Gastroesophageal sphincter (tissue), 4 donors: ENCODE data around the gene MYOF. TPM values are rescaled to one million over a fixed set of nuclear protein-coding genes. Genes with fewer than 3 reads are reported as not detected.

ENCODE experiments used
- ATAC-seq: fragments of 150-250 bp; one replicate; pipeline ENCODE4 v1.9.1; 2016; ENCODE audit warnings: mild to moderate bottlenecking, moderate library complexity
- H3K27ac ChIP-seq, 4 donors: fragments of 200-600 bp; sonication (generic) in 3 of 4; 1 replicate in 3 of 4; 2 replicates in 1 of 4; pipeline ENCODE4 v1.5.1; 2016 to 2019
- H3K27me3 ChIP-seq: fragments of 200-600 bp; sonication (generic); one replicate; pipeline ENCODE4 v1.5.1; 2019
- H3K36me3 ChIP-seq, 2 donors: fragments of 200-600 bp; sonication (generic); one replicate each; pipeline ENCODE4 v1.5.1; 2019; ENCODE audit warnings: control low read depth in 1 of 2
- H3K4me1 ChIP-seq, 3 donors: fragments of 200-600 bp; sonication (generic); 1 replicate in 2 of 3; 2 replicates in 1 of 3; pipeline ENCODE4 v1.5.1; 2016 to 2019; ENCODE audit warnings: control low read depth in 2 of 3
- H3K4me3 ChIP-seq, 2 donors: fragments of 200-600 bp; sonication (generic); one replicate each; pipeline ENCODE4 v1.5.1; 2019; ENCODE audit warnings: mild to moderate bottlenecking in 1 of 2, moderate library complexity in 1 of 2
- H3K9me3 ChIP-seq, 3 donors: fragments of 200-600 bp; sonication (generic); one replicate each; pipeline ENCODE4 v1.5.1; 2017 to 2019; ENCODE audit warnings: control low read depth in 2 of 3
- CTCF ChIP-seq, 4 experiments: fragments of 200-600 bp in 2 of 4; fragments of 450-650 bp in 2 of 4; sonication (generic) in 1 of 4; IDR thresholded peaks; one replicate each; pipeline ENCODE4 v1.5.1; 2017 to 2019; ENCODE audit warnings: antibody characterized with exemption in 4 of 4, mild to moderate bottlenecking in 2 of 4, moderate library complexity in 2 of 4
- EP300 ChIP-seq: sonication (generic); formaldehyde crosslinking; IDR thresholded peaks from one replicate; pipeline ENCODE4 v1.6.1; 2017; ENCODE audit warnings: antibody characterized with exemption, mild to moderate bottlenecking
- POLR2A ChIP-seq, 2 donors: fragments of 450-650 bp; IDR thresholded peaks; one replicate each; pipeline ENCODE4 v1.6.1; 2017; ENCODE audit warnings: antibody characterized with exemption in 2 of 2, mild to moderate bottlenecking in 2 of 2, moderate library complexity in 1 of 2
- POLR2AphosphoS5 ChIP-seq: sonication (generic); formaldehyde crosslinking; IDR thresholded peaks from one replicate; pipeline ENCODE4 v1.6.1; 2017; ENCODE audit warnings: antibody characterized with exemption
- WGBS, 2 donors: methylation state at CpG; one replicate each; pipeline ENCODE4 v1.1.5; 2018; ENCODE audit warnings: low coverage in 1 of 2; 5-methylcytosine and 5-hydroxymethylcytosine counted together
- total RNA-seq, 4 donors: library from RNA; depleted of rRNA; stranded (reverse); fragments of >200 nt; gene quantifications; one replicate each; pipeline ENCODE4 v1.1.0, GENCODE V29; 2016

Gene MYOF
- total RNA-seq, 4 donors from 2014 or later: 98.0 to 157 (median 126) TPM

DNA sequence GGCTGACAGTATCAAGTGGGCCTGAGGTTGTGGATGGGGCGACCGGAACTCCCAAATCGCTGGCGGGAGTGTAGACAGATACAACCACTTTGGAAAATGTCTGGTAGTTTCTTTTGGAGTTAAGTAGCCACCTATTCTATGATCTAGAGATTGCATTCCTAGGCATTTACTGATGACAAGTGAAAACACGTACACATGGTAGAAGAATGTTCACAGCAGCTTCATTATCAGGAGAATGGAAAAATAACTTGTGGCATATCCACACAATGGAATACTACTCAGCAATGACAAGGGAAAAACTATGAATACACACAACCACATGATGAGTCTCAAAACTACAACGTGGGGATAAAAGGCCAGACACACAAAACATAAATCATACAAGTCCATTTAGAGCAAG, 146.0 kb downstream of the MYOF start:
- 82 to 95% methylated on average over 6 of the region's 6 CpGs for WGBS, 2 donors

GRCh38 chr10:93334901-93335327, 147.2 kb downstream of the MYOF start:
- Histone ChIP-seq H3K4me1 (no peaks in the 10 kb centered on the region), H3K36me3 (peaks cover 0 to 100% of the 10 kb centered on the region in 2 donors), H3K27ac (no peak overlapping the region), H3K9me3 (no peaks in the 10 kb centered on the region), H3K27me3 (no peaks in the 10 kb centered on the region), H3K4me3 (no peak overlapping the region)
- TF ChIP-seq POLR2A (IDR thresholded peaks at IDR 0.05): no peak
- TF ChIP-seq POLR2AphosphoS5: no peak
- no peak for TF ChIP-seq CTCF (IDR thresholded peaks at IDR 0.05)
- no peak for TF ChIP-seq EP300
- no peak for ATAC-seq
- 87% methylated on average over 9 of the region's 9 CpGs; no CpG with 5 or more reads in 1 of the 2 donors for WGBS, 2 donors

More for the DNA sequence above, 146.0 kb downstream of the MYOF start:
- TF ChIP-seq EP300: no peak
- TF ChIP-seq CTCF (IDR thresholded peaks at IDR 0.05): no peak
- TF ChIP-seq POLR2AphosphoS5: no peak
- no peak for TF ChIP-seq POLR2A (IDR thresholded peaks at IDR 0.05)
- no peaks in the 10 kb centered on the region for H3K27me3 ChIP-seq
- no peak for ATAC-seq
- H3K4me1 ChIP-seq: no peaks in the 10 kb centered on the region
- H3K4me3 ChIP-seq: no peak overlapping the region
- H3K36me3 ChIP-seq: peaks cover 0 to 100% of the 10 kb centered on the region in 2 donors
- H3K27ac ChIP-seq: no peak overlapping the region
- H3K9me3 ChIP-seq: no peaks in the 10 kb centered on the region

- no peak for ATAC-seq
- WGBS, 2 donors: 70 to 78% methylated on average over 2 to 3 of the region's 3 CpGs
Observed at GRCh38 chr10:93334181-93334580, 148.0 kb downstream of the MYOF start.

DNA sequence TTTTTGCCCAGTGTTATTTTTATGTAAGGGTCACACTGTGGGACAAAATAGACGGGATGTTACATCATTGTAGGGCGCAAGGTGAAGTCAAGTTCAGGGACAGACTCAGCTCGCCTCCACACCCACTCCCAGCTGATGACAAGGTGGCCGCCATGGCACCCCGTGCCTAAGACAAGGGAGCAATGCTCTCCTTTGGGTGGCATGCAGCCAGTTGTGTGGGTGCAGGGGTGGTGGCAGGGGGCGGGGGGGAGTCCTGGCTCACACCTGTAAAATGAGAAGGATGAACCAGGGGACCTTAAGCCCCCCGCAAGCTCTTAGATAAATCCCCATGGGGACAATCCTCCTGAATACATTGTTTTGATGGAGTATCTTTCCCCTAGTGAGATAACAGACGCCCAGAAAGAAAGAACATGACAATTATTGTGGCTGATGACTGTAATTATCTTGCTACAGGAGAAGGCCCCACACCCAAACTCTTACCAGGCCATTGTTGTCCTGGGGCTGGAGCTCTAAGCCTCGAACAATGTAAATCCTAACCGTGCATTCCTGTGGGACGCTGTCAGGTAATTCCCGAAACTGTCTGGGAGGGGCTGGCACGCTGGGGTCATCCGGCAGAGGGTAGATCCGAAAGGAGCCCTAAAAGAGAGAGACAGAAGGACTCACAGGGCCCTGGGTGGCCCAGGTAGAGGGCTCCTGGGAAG, 148.7 kb downstream of the MYOF start:
- Histone ChIP-seq H3K4me3 (no peak overlapping the region), H3K27ac (no peak overlapping the region), H3K9me3 (no peaks in the 10 kb centered on the region), H3K4me1 (no peaks in the 10 kb centered on the region), H3K36me3 (peaks cover 0 to 100% of the 10 kb centered on the region in 2 donors), H3K27me3 (no peaks in the 10 kb centered on the region)
- no peak for ATAC-seq
- TF ChIP-seq EP300 (no peak), CTCF (IDR thresholded peaks at IDR 0.05) (no peak), POLR2A (IDR thresholded peaks at IDR 0.05) (no peak), POLR2AphosphoS5 (no peak)
- WGBS, 2 donors: 72 to 75% methylated on average over 7 of the region's 15 CpGs

More at GRCh38 chr10:93334181-93334580, 148.0 kb downstream of the MYOF start:
- Histone ChIP-seq H3K27ac (no peak overlapping the region), H3K4me1 (no peaks in the 10 kb centered on the region), H3K9me3 (no peaks in the 10 kb centered on the region), H3K36me3 (peaks cover 0 to 100% of the 10 kb centered on the region in 2 donors), H3K4me3 (no peak overlapping the region), H3K27me3 (no peaks in the 10 kb centered on the region)
- TF ChIP-seq POLR2AphosphoS5 (no peak), CTCF (IDR thresholded peaks at IDR 0.05) (no peak), EP300 (no peak), POLR2A (IDR thresholded peaks at IDR 0.05) (no peak)

- 57 to 74% methylated on average over 1 to 3 of the region's 3 CpGs for WGBS, 2 donors
- H3K36me3 ChIP-seq: peaks cover 0 to 100% of the 10 kb centered on the region in 2 donors
- no peak overlapping the region for H3K4me3 ChIP-seq
- no peaks in the 10 kb centered on the region for H3K4me1 ChIP-seq
- ATAC-seq: no peak
- H3K27ac ChIP-seq: no peak overlapping the region
- TF ChIP-seq CTCF (IDR thresholded peaks at IDR 0.05): no peak
- no peak for TF ChIP-seq POLR2AphosphoS5
- TF ChIP-seq EP300: no peak
- no peak for TF ChIP-seq POLR2A (IDR thresholded peaks at IDR 0.05)
- no peaks in the 10 kb centered on the region for H3K9me3 ChIP-seq
- H3K27me3 ChIP-seq: no peaks in the 10 kb centered on the region
Observed at GRCh38 chr10:93330824-93331223, 151.3 kb downstream of the MYOF start.
